GM12872 (cell line): Measurements from ENCODE around the gene CTDP1.

Source experiments
- TF ChIP-seq, protein P1 (sequence below): IDR thresholded peaks from 3 replicates; pipeline ENCODE4 v1.5.1; 2011; ENCODE audit warnings: low read depth, mild to moderate bottlenecking, low read length, moderate library complexity; ENCODE audit not compliant: insufficient read depth

Gene CTDP1

DNA sequence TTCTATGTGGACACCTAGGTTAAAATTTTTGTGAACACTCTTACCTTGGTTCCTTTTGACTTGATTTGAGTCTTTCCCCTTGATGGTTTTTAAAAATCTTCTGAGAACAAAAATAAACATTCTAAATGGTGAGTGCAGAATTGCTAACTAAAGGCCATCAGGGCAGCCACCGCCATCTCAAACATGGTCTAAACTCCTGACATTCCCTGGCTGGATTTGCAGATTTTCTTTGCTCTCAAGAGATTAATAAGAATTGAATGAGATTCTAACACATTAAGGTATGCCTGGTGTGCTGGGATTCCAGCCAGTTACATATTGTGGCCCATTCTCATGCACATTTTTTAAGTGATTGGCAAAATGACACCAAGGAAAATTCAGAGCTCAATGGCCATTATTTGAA lies 17.2 kb upstream of the CTDP1 start:
- TF ChIP-seq, protein P1, sequence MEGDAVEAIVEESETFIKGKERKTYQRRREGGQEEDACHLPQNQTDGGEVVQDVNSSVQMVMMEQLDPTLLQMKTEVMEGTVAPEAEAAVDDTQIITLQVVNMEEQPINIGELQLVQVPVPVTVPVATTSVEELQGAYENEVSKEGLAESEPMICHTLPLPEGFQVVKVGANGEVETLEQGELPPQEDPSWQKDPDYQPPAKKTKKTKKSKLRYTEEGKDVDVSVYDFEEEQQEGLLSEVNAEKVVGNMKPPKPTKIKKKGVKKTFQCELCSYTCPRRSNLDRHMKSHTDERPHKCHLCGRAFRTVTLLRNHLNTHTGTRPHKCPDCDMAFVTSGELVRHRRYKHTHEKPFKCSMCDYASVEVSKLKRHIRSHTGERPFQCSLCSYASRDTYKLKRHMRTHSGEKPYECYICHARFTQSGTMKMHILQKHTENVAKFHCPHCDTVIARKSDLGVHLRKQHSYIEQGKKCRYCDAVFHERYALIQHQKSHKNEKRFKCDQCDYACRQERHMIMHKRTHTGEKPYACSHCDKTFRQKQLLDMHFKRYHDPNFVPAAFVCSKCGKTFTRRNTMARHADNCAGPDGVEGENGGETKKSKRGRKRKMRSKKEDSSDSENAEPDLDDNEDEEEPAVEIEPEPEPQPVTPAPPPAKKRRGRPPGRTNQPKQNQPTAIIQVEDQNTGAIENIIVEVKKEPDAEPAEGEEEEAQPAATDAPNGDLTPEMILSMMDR: no peak

DNA sequence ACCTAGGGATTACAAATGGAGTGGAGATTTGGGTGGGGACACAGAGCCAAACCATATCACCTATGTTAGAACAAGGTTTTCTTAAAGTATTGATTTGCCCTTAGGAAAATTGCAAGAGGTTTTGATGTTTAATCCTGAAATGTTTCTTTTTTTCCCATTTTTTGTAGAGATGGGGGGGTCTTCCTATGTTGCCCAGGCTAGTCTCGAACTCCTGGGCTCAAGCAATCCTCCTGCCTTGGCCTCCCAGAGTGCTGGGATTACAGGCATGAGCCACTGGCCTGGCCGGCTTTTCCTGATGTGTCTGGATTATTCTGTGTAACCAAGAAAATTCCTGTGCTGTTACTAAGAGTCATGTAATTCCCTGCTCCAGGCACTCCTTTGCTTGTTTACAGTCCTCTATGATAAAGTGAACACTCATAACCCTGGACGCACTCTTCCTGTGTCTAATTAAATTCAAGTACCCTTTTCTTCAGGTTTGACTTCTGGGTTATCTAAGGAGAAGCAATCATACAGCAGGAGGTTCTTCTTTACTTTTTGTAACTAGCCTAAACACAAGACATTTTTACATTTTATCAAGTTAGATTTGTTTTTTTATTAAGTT lies 15.0 kb upstream of the CTDP1 start:
- TF ChIP-seq, protein P1: no peak

DNA sequence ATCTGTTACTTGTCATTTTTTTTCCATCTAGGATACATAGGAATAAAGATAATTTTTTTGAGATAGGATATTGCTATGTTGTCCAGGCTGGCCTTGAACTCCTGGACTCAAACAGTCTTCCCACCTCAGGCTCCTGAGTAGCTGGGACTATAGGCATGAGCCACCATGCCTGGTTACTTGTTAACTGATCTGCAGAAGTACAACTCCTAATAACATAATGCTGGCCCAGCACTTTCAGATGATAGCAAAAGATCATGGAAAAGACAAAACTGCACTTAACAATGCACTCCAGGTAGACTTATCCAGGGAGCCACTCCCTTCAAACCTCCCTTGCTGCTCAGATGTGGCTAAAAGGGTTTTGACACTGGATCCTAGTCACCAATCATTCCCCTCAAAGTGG lies 11.4 kb upstream of the CTDP1 start:
- TF ChIP-seq, protein P1: no peak

DNA sequence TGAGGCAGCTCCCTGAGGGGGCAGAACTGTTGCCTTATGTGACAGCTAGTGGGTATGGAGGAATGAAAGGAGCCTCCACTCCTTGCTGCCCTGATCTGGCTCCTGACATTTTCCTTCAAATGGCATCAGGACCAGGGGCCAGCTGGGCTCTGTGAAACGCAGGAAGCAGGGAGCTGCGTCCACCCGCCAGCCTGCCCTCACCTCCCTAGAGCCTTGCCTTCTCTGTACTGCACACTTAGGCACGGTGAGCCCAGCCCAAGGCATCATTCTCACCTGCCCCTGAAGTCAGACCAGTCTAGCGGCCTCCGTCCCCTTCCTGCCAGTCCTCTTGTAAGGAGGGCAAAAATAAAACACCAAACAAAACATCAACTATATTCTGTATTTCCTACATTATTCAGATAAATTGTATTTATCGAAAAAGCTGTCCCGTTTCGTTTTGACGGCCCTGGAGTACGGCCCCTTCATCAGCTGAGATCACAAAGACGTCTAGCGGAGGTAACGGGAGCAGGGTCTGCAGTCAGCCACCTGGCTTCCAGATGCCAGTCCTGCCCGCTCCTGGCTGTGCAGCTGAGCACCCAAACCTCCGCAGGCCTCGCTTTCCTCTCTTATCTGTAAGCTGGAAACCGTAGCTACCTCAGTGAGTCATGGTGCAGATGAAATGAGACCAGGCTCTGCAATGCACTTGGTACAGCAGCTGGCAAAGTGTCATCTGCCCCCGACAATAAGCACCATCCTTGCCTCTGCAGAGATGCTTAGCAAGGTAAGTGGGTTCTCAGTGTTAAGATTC lies 6.9 kb upstream of the CTDP1 start:
- TF ChIP-seq, protein P1: no peak

DNA sequence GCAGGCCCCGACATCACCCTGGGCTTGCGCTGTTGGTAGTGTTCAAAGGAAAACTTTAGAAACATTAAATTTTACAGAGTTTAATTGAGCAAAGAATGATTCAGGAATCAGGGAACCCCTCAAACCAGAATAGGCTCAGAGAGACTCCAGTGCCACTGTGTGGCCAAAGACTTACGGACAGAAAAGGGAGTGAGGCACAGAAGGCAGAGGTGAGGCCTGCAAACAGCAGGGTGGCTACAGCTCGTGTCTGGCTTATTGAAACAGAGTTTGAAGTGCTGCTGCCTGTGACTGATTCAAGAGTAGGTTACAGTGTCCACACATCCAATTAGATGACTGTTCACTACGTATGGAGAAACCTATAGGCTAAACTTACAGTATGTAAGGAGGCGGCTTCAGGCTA lies 2.4 kb upstream of the CTDP1 start:
- TF ChIP-seq, protein P1: no peak

DNA sequence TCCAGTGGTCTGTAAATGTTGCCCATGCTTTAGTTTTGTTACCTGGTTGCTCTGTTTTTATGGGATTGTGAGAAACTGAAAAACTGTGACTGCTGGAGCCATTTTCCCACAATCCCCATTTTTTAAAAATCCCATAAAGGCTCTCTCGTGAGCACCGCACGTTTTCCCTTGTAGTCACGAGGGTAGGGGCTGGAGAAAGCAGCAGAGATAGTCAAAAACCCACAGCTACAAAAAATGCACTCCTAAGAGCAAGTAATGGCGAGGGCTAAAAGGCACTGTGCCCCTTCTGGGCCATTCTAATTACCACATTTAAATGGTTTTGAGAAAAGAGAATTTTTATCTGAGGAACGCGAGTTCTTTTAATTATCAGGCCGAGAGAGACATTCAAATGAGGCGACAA lies 1.8 kb upstream of the CTDP1 start:
- TF ChIP-seq, protein P1: no peak

DNA sequence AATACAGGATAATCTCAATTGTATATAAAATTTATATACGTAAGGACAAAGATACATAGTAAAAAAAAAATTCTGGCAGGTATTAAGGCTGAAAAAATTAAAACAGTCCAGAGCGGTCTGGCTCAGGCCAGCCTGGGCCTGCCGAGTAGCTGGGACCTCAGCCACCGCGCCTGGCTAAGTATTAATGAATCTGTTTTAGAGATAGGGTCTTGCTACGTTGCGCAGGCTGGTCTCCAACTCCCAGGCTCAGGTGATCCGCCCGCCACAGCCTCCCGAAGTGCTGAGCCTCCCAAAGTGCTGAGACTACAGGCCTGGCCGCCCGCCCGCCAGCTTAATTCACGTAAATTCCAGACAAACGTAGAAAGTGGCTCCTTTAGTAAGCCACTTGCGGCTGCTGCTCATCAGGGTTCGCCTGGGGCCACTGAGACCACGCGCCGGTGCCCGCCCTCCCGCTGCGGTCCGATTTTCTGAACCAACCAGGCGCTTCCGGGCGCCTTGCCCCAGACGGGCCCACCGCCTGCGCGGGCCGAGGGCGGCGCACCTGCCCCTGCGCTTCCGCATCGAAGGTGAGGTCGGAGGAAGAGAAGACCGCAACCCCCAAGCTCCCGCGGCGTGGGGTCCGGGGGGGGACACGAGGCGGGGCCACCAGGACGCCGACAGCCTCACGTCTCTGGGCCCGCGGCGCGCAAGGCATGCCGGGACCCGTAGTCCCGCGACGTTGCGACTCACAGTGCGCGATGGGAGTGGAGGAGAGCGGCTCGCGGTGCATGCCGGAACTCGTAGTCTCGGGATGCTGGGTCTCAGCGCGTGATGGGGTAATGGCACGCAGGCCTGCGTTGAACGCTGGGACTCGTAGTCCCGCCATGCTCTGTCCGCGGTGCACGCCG lies 695 bp upstream of the CTDP1 start:
- TF ChIP-seq, protein P1: no peak
